GM12891 (cell line): Measurements from ENCODE around the gene ABCB6.

Experiments
- POLR2A ChIP-seq: IDR thresholded peaks from 2 replicates; pipeline ENCODE4 v1.6.1; 2011; ENCODE audit warnings: low read depth, low read length, control low read depth
- SPI1 ChIP-seq: IDR thresholded peaks from 2 replicates; pipeline ENCODE4 v1.6.1; 2011; ENCODE audit warnings: low read depth, low read length, control low read depth

DNA sequence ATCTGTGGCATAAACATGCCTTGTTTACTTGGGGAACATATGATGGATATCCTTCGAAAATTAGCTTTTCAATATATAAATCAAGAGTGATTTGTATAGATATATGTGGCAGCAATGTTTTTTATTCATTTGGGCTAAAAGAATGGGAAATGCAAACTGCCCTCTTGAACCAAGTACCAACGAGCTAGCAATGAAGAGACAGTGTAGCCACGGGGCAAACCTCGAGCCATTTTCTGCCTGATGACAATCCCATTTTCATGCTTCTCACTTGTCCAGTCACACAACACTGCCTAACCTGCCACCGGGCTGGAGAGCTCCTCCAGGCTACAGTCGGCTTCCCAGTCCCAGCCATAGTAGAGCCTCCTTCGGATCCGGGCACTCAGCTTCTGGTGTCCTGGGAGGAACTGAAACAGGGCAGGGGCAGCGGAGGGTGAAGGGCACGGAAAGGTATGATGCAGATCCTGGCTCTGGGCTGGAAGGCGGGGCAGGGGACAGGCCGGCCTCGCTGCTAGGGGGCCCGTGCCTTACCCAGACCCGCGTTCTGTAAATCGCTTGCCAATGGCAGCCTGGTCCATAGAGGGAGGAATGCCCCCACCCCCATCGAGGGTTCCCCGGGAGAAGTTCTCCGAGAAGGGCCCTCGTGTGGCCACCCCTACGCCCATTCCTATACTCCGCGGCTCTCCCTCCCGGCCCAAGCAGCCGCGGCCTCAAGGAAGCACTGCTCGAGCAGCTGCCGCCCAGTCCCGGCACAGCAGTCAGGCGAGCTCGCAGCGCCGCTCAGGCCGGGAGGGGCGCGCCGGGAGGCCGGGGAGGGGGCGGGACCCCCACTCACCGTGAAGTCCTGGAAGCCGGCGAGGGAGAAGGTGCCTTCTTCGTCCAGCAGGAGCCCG lies 42.6 kb downstream of the ABCB6 start:
- TF ChIP-seq POLR2A, result no peak
- peak; percentile 92 for TF ChIP-seq SPI1
